Measurements from ENCODE around the gene KMT5B.

Gene KMT5B

DNA sequence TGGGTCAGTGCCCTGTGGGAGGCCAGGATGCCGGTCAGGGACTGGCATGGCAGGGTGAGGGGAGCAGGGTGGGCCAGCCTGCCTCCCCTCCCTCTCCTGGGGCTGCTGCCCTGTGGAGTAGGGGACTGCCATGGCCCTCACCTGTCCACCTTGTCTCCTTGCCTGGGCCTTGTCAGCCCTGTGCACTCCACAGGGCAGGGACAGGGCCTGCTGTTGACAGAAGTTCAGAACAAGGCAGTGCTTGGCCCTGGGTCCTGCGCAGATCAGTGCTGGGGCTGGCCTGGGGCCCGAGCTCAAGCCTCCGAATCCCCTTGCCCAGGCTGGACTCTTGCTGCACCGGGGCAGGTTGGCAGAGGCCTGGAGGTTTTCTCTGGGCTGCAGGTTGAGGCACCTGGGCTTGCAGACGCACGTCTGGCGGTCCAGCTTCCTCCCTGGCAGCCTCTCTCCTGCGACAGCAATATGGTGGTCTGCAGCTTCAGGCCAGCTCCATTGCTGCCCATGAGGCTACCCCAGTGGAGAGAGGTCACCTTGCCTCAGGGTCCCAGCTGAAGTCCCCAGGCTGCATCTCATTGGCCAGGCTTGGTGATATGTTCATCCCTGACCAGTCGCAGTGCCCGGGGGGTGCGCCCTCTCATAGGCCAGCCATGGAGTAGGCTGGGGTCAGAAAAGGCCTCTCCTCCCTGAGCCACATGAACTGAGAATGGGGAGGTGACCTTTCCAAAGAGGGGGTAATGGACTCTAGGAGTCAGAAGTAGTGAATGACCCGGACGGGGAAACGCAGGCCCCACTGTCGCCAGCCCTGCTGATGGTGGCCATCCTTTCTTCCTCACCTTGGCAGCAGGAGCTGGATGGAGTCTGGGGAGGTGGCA, 70.4 kb downstream of the KMT5B start:
- peak; percentile 23 for DNase-seq

DNA sequence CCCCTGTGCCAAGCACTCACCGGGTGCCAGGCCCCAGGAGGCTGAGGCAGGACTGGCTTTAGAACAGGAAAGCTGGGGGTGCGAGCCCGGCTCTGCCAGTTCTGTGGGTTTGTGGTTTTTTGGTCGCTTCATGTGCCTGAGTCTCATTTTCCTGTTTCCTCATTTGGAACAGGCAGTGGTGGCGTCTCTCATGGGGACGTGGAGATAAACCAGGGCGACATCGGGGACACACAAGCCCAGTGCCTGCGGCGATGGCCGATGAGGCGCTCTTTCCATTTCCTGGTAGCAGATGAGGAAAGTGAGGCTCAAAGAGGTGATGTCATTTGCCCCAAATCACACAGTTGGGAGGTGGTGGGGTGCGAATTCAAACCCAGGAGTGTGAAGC, 71.1 kb downstream of the KMT5B start:
- peak; percentile 92 for DNase-seq

DNA sequence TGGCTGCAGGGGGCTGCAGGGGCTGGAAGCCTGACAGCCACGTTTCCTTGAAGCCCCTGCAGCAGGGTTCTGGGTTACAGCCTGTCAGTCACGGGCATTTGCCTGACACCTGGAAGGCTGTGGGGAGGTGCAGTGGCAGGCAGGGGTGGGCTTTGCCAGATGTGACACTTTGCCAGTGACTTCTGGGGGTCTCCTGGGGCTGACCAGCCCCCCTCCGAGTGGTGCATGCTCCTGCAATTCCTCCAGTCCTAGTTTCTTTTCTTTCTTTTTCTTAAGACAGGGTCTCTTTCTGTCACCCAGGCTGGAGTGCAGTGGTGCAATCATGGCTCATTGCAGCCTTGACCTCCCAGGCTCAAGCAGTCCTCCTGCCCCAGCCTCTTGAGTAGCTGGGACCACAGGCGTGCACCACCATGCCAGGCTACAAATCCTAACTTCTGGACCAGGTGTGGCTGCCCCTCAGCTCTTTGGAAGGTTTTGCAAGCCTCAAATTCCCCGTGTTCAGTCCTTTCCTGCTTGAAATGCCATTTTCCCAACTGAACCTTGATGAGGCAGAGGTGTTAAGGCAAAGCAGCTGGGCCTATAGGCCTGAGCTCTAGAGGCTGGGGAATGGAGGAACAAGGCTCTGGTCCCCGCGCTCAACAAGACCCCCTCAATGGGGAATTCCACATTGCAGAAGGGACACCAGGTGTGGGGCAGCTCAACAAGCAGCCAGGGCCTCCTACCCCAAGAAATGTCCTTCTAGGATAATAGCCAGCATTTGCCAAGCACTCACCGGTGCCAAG, 71.7 kb downstream of the KMT5B start:
- no peak for DNase-seq

DNA sequence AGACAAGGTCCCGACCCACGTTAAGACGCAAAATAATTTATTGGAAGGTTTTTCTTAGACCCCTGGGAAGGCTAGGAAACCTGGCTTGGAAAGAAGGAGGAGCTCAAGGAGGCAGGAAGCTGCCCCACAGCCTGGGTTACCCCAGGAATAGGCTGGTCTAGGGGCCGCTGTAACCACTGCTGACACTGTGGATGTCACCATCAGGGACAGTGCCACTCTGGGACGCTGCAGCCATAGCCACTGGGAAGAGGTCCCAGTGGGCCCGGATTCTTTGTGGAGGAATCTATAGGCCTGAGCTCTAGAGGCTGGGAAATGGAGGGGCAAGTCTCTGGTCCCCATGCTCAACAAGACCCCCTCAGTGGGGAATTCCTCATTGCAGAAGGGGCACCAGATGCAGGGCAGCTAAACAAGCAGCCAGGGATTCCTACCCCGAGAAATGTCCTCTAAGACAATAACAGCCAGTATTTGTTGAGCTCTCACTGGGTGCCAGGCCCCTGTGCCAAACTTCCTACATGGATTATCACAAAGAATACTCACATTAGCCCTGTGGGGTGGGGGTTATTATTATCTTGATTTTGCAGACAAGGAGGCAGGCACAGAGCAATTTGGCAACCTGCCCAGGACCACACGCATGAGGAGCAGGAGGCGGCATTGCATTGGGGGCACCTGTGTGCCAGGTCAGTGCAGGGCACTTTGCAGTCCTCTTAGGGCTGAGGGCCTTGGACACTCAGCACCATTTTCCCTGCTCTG, 72.4 kb downstream of the KMT5B start:
- DNase-seq = peak; percentile 65

DNA sequence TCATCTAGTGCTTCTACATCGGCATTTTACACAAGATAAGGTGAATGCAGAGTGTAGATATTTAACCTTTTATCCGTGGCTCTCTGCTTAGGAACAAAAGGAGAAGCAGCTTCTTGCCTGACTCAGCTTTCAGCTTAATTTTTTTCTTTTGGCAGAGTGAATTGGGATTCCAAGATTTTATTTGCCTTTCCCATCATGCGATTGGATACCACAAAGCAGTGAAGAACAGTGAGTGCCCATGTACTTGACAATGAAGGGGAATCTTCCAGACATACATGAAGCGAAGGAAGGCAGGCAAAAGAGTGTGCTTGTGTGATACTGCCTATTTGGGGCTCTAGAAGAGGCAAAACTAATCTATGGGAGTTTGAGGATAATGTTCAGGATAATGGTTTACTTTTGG, 74.9 kb downstream of the KMT5B start:
- no peak for DNase-seq

DNA sequence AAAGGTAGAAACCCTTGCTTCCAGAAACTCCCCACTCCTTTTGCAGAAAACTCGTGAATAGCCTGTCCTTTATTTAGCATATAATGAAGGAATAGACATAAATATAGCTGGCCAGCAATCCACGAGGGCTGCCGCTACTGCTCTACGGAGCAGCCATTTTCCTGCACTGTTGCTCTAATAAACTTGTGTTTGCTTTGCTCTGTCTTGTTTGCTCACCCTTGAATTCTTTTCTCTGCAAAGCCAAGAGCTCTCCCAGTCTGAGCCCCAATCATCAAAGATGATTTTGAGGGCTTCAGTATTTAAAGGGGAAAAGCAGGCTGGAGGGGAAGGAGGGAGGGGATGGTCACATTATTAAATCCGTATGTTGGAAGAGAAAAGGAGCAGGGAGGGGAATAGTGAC, 75.3 kb downstream of the KMT5B start:
- DNase-seq = no peak

DNA sequence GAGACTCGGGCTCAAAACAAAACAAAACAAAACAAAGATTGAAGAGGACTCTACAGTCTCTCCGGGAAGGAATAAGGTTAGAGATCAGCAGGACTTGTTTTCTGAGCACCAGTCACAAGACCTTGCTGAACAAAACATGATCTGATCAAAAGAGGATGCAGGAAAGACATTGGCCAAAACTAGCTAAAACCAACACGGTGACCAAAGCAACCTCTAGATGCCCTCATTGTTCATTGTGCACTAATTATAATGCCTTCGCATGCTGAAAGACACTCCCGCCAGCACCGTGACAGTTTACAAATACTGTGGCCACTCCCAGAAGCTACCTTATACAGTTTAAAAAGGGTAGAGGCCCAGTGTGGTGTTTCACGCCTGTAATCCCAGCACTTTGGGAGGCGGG, 76.2 kb downstream of the KMT5B start:
- no peak for DNase-seq

DNA sequence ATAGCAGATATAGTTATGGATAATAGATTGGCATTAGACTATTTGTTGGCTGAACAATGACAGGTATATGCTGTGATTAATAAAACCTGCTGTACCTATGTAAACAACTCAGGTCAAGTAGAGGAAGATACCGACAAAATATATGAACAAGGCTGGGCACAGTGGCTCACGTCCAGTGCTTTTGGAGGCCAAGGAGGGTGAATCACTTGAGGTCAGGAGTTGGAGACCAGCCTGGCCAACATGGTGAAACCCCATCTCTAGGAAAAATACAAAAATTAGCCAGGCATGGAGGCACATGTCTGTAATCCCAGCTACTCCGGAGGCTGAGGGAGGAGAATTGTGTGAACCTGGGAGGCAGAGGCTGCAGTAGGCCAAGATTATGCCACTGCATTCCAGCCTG, 77.9 kb downstream of the KMT5B start:
- no peak for DNase-seq

DNA sequence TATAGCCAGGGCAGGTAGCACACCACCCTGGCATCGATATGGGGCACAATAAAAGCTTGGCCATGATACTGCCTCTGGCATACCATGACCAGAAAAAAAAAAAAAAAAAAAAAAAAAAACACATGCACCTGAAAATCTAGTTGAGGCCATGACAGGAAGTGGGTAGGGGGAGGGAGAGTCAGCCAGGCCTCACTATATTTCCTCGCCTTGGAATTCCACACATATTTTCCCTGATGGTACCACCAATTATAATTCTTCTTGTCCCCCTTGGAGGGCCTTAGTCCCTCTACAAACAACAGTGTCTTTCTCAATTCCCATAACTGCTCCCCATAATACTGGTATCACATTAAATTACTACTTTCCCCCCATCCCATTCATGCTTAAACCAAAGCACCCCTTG, 79.3 kb downstream of the KMT5B start:
- no peak for DNase-seq

DNA sequence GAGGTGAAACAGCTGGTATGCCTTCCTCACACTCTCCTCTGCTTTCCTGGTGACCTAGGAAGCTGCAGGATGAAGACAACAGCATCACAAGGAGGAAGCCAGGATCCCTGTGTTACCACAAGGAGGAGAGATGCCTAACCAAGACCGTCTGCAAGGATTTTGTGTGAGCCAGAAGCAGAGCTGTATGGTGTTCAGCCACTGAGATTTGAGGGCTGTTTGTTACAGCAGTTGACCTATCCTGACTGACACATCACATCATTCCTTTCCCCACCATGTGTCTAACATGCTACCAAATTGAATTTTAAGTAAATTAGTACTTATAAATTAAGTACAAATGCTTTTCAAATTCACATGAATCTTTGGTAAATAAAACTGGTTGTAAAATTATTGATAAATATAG, 83.0 kb downstream of the KMT5B start:
- DNase-seq = no peak

DNA sequence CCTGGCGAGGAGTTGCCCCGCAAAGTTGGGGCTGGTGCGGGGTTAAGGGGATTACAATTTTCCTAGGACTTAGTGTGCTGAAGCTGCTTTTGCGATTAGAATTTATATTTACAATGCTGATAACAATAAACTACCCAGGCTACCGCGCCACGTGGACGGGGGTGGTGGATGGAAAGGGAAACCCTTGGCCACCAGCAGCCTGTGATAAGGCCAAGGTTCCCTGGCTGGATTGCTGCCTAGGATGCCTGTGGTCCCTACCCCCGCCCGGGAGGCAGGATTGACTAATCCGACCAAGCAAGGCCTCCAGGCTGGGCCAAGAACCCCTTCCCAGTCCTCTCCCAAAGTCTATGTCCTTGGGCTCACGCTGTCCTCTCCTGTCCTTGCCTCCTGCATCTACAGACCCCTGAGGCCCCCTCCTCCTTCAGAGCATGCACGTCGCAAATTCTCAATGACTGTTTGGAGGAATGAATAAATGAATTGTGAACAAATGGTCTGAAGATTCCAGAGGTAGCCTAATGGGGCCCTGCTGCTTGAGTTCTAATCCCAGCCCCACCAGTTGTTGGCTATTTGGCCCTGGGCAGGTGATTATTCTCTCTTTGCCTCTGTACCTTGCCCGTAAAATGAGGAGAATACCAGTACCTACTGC, 84.3 kb downstream of the KMT5B start:
- DNase-seq = no peak

DNA sequence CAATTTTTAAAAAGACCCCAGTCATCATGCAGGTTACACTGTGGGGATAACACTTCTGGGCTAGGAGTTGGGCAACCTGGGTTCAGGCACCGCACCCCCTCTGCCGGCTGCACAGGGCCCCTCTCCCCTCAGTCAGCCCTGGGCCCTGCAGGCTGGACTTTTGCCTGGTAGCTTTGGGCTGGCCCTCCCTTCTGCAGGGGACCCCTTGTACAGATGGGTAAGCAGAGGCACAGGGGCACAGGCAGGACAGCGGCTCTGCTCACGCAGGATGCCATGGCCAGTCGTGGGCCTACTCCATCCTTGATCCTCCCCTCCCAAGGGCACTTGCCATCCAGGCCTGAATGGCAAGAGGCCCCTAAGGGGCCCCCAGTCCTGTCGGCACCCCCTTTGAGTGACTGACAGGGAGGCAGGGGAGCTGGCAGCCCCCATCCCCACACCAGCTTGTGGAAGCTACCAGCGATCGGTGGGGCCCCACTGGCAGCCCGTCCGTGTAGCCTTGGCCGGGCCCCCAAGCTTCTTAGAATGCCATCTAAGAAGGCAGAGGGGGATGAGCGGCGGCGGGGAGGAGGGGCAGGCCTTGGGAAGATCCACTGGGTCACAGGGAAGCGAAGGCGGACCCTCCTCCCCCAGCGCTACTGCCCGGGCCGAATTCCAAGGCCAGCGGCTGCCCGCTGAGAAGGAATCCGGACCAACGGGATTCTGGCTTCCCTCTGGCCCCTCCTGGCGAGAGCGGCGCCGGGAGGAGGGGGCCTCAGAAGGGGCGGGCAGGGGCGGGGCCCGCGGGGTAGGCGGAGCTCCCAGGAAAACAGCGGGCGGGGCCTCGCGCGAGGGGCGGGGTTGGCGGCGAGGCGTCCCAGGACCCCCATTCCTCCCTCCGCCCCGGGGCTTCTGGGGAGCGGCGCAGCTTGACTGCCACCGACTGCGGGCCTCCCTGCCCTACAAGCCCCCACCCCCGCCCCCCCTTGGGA, 85.1 kb downstream of the KMT5B start:
- DNase-seq = no peak

DNA sequence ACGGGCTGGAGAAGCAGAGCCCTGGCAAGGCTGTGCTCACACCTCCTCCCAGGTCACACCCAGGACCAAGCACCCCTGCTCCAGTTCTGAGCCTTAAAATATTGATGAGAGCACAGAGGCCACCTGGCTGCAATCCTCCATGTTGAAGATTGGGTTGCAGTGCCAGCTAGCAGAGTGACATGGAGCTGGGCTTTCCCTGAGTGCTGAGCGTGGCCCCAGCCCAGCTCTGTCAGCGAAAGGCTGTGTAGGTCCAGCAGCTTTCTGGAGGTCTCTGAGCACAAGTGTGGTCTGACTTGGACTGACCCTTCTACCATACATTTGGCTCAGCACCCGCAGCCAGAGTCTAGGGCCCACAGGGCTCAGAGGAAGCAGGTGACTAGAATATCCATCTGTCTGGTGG, 87.9 kb downstream of the KMT5B start:
- no peak for DNase-seq

DNA sequence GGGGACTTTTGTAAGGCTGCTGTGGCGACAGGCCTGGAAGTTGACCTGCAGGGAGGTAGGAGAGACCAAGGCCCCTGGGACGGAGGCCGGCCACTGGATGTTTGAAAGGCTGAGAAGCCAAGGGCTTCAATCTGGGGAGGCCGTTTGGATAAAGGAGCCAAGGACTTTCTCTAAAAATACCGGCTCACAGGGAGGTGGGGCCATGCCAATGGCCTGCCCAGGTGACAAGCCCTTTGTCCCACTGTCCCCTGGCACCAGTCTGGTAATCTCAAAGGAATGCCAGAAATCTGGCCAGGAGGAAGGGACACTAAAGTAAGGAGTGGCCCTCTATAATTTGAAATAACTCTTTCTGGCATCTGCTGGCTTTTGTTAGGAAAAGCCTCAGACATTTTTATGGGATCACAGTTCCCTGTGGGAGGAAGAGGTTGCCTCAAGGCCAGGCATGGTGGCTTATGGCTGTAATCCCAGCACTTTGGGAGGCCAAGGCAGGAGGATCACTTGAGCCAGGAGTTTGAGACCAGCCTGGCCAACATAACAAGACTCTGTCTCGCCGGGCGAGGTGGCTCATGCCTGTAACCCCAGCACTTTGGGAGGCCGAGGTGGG, 90.1 kb downstream of the KMT5B start:
- DNase-seq = no peak

DNA sequence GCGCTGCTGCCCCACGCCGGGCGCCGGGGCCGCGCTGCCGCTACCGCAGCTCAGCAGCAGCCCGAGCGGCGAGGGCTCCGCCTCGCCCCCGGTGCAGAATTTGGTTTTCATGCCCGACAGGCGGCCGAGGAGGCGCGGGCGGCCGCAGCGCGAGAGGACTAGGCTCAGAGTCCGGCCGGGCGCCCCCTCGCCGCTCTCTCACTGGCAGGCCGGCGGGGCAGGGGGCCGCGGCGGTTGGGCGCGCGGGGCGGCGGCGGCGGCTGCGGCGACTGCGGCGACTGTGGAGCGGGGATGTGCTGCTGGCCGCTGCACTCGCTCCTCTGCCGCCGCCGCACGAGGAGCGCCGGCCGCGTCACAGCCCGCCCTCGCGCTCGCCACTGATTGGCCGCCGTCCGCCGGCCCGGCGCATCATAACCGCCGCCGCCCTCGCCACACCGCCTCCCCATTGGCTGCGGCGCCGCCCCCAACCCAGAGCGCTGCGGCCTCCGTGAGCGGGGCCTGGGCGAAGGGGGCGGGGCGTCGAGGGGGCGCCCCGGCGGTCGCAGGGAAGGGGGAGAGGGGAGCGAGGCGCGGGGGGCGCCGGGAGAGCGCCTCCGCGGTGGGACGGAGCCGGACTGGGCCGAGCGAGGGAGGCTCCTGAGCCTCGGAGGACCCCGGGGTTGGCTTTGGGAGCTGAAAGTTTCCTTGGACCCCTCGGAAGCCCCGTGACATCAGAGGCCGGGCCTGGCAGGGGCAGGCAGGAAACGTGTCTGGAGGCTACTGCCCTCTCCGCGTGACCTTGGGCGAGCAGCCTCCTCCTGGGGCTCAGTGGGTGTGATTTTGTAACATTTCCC, 91.8 kb downstream of the KMT5B start, which contains the start of gene CHKA:
Gene CHKA (minus strand): TSS at position 322 of the 833 bp plus-strand sequence. CDS start 211 bp downstream, at position 111.
- peak; percentile 98 for DNase-seq

DNA sequence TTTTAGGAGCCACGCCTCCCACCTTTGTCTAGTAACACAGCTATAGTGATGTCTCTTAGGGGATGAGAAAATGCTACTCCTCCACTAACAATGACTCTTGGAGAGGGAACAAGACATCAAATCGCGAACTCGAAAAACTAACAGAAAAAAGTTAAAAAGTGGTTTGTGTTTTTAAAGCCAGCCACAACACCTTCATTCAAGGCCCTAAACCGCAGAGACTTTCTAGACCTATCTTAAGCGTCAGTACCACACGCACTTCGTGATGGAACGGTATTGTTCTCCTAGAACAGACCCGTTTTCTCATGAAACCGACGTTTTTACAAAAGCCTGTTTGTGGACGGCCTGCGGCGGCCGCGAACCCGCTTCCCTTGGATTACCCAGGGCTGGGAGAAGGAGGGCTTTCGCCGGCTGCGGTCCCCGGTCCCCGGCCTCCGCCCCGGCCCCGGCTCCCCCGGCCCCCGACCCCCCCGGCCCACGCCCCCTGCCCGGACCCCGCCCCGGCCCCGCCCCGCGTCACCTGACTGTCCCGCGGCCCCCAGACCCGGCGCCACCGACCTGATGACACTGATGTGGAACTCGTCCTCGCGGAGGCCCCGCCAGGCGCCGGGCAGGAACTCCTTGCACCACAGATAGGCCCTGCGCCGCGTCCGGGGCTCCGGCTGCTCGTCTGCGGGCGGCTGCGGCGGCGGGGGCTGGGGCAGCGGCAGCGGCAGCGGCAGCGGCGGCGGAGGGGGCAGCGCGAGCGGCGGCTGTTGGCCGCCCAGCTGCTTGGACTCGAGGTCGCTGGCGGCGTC, 92.6 kb downstream of the KMT5B start:
- DNase-seq = peak; percentile 68

DNA sequence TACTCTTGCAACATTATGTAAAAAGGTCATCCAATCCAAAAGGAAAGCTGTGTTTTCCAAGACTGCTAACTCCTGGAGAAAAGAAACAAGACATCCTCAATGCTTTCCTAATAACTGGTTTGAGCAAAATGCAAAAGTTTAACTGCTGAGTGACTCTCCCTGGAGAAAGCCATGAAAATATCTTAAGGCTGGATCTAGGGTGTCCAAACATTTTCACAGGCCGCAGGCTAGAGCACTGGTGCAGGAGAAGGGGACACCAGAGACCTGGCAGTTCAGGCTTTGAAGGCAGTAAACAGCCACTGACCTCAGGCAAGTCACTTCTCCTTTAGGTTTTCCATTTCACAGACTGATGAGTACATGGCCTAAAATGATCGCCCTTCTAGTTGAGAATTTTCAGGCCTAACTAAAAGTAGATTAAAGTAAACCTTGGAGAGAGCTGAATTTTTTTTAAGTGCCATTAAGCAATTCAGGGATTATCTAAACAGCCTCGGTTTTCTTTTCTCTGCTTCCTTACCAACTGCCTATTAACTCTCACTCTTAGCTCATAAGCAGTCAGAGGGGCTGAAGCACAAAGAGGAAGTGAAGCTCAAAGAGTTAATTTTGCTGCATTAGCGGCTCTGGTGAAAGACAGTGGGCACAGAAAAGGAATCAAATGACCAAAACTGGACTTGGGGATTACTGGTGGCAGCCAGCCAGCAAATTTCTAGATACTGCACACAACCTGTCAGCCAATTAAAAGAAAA, 94.2 kb downstream of the KMT5B start:
- DNase-seq = peak; percentile 84

DNA sequence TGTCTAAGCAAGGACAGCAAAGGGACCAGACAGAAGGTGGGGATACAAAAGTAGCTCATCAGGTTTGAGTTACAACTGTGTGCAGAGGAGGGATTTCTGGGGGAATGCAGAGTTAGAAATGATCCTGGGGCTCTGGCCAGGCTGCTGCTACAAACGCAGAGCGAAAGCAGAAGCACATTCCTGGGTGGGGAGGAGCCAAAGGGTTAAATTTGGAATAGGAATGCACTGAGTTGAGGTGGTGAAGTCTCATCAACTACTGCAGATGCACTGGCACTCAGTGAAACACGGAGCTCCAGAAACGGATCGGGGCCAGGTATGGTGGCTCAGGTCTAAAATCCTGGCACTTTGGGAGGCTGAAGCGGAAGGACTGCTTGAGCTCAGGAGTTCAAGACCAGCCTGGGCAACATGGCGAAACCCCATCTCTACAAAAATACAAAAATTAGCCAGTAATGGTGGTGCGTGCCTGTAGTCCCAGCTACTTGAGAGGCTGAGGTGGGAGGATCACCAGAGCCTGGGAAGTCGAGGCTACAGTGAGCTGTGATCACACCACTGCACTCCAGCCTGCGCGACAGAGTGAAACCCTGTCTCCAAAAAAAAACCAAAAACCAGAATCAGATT, 95.1 kb downstream of the KMT5B start:
- DNase-seq = no peak

Data from RPMI8226 (cell line).